Smooth muscle cell (in vitro differentiated cells): ENCODE results near the gene FBXW9. TPM values are rescaled to one million over a fixed set of nuclear protein-coding genes. Genes with fewer than 3 reads are reported as not detected.

Source experiments
- DNase-seq: peaks from one replicate; lab custom pipeline; 2025; ENCODE audit not compliant: unreplicated experiment; lab: John Stamatoyannopoulos, UW
- H2AFZ ChIP-seq: fragments of 200-600 bp; sonication (generic); 2 replicates; pipeline ENCODE4 v1.6.0; 2016; ENCODE audit warnings: antibody characterized with exemption, low read depth, mild to moderate bottlenecking
- H3F3A ChIP-seq: fragments of 200-600 bp; sonication (generic); 2 replicates; pipeline ENCODE4 v1.6.0; 2017; ENCODE audit warnings: antibody characterized with exemption, low read depth
- H3K27ac ChIP-seq: fragments of 200-600 bp; sonication (generic); 2 replicates; pipeline ENCODE4 v1.5.1; 2016; ENCODE audit warnings: low read depth, mild to moderate bottlenecking
- H3K27me3 ChIP-seq: fragments of 200-600 bp; sonication (generic); 2 replicates; pipeline ENCODE4 v1.6.1; 2016; ENCODE audit warnings: low read depth, mild to moderate bottlenecking
- H3K36me3 ChIP-seq: fragments of 200-600 bp; sonication (generic); 2 replicates; pipeline ENCODE4 v1.5.1; 2016; ENCODE audit warnings: low read depth
- H3K4me1 ChIP-seq: fragments of 200-600 bp; sonication (generic); 2 replicates; pipeline ENCODE4 v1.5.1; 2016; ENCODE audit warnings: low read depth
- H3K4me2 ChIP-seq: fragments of 200-600 bp; sonication (generic); 2 replicates; pipeline ENCODE4 v1.6.0; 2016; ENCODE audit warnings: mild to moderate bottlenecking
- H3K4me3 ChIP-seq: fragments of 200-600 bp; sonication (generic); 2 replicates; pipeline ENCODE4 v1.5.1; 2016; ENCODE audit warnings: mild to moderate bottlenecking
- H3K79me2 ChIP-seq: fragments of 200-600 bp; sonication (generic); 2 replicates; pipeline ENCODE4 v1.6.0; 2016; ENCODE audit warnings: low read depth, mild to moderate bottlenecking
- H3K9ac ChIP-seq: fragments of 200-600 bp; sonication (generic); 2 replicates; pipeline ENCODE4 v1.6.0; 2016; ENCODE audit warnings: low read depth
- H3K9me3 ChIP-seq: fragments of 200-600 bp; sonication (generic); replicated peaks from 2 replicates; pipeline ENCODE4 v1.5.1; 2016; ENCODE audit warnings: low read depth
- H4K20me1 ChIP-seq: fragments of 200-600 bp; sonication (generic); 2 replicates; pipeline ENCODE4 v1.6.0; 2016; ENCODE audit warnings: low read depth
- CTCF ChIP-seq: fragments of 200-600 bp; sonication (generic); IDR thresholded peaks from 2 replicates; pipeline ENCODE4 v1.5.1; 2017; ENCODE audit warnings: borderline replicate concordance, mild to moderate bottlenecking, antibody characterized with exemption; ENCODE audit not compliant: insufficient read depth, poor library complexity, severe bottlenecking
- WGBS: methylation state at CpG from one replicate; pipeline ENCODE4 v1.1.7; 2016; ENCODE audit warnings: low lambda C conversion rate; 5-methylcytosine and 5-hydroxymethylcytosine counted together
- polyA plus RNA-seq: library from polyadenylated mRNA; unstranded; fragments of >200 nt; fragmentation: Nextera tagmentation; extraction: Ambion mirVana; gene quantifications from 2 replicates; pipeline ENCODE4 v1.2.1, GENCODE V29; 2016
- total RNA-seq: library from RNA; depleted of rRNA; stranded (reverse); fragments of >200 nt; gene quantifications from 2 replicates; pipeline ENCODE4 v1.2.3, GENCODE V29; 2014

FBXW9 gene
- total and polyA plus RNA-seq, 2 experiments from 2014 or later: 9.1 to 17.3 TPM

- Histone ChIP-seq H3K4me3 (no peak overlapping the region), H3K4me1 (no peaks in the 10 kb centered on the region), H3K27me3 (no peaks in the 10 kb centered on the region), H3K79me2 (peaks cover 3% of the 10 kb centered on the region), H3F3A (no peaks in the 10 kb centered on the region), H4K20me1 (peaks cover 15% of the 10 kb centered on the region), H3K27ac (no peak overlapping the region), H3K9me3 (no peaks in the 10 kb centered on the region), H3K36me3 (peaks cover 9% of the 10 kb centered on the region), H2AFZ (no peak overlapping the region), H3K9ac (no peak overlapping the region), H3K4me2 (no peak overlapping the region)
- WGBS: over 99% methylated on average over 14 of the region's 17 CpGs
- DNase-seq: no peak
- no peak for TF ChIP-seq CTCF
Measured at GRCh38 chr19:12711187-12711586, 14.8 kb upstream of the FBXW9 start.

- Histone ChIP-seq H3K4me1 (no peaks in the 10 kb centered on the region), H3K9ac (no peak overlapping the region), H3K27me3 (no peaks in the 10 kb centered on the region), H4K20me1 (peaks cover 9% of the 10 kb centered on the region), H3K9me3 (no peaks in the 10 kb centered on the region), H3K27ac (no peak overlapping the region), H3K36me3 (peaks cover 6% of the 10 kb centered on the region), H3K4me2 (no peak overlapping the region), H2AFZ (no peak overlapping the region), H3K4me3 (no peak overlapping the region), H3K79me2 (no peaks in the 10 kb centered on the region), H3F3A (no peaks in the 10 kb centered on the region)
- WGBS: 97% methylated on average over 8 of the region's 8 CpGs
- no peak for DNase-seq
- TF ChIP-seq CTCF: no peak
Measured at GRCh38 chr19:12708641-12709040, 12.2 kb upstream of the FBXW9 start.

GRCh38 chr19:12706332-12706718 lies 9.9 kb upstream of the FBXW9 start:
- Histone ChIP-seq H3K4me3 (no peak overlapping the region), H3K9ac (no peak overlapping the region), H2AFZ (no peak overlapping the region), H3K27me3 (no peaks in the 10 kb centered on the region), H4K20me1 (peaks cover under 1% of the 10 kb centered on the region), H3K36me3 (peaks cover 6% of the 10 kb centered on the region), H3K4me2 (no peak overlapping the region), H3K9me3 (no peaks in the 10 kb centered on the region), H3F3A (no peaks in the 10 kb centered on the region), H3K27ac (no peak overlapping the region), H3K4me1 (no peaks in the 10 kb centered on the region), H3K79me2 (no peaks in the 10 kb centered on the region)
- DNase-seq: no peak
- no peak for TF ChIP-seq CTCF
- 97% methylated on average over 11 of the region's 13 CpGs for WGBS

GRCh38 chr19:12705654-12706331 lies 9.4 kb upstream of the FBXW9 start:
- DNase-seq: no peak
- H2AFZ ChIP-seq: no peak overlapping the region
- no peak overlapping the region for H3K9ac ChIP-seq
- H3K27ac ChIP-seq: no peak overlapping the region
- no peaks in the 10 kb centered on the region for H3K4me1 ChIP-seq
- 96% methylated on average over 25 of the region's 29 CpGs for WGBS
- peaks cover 6% of the 10 kb centered on the region for H3K36me3 ChIP-seq
- H3K4me2 ChIP-seq: no peak overlapping the region
- H4K20me1 ChIP-seq: no peaks in the 10 kb centered on the region
- H3K9me3 ChIP-seq: no peaks in the 10 kb centered on the region
- H3F3A ChIP-seq: no peaks in the 10 kb centered on the region
- no peak for TF ChIP-seq CTCF
- H3K27me3 ChIP-seq: no peaks in the 10 kb centered on the region
- H3K79me2 ChIP-seq: no peaks in the 10 kb centered on the region
- H3K4me3 ChIP-seq: no peak overlapping the region
